ENCODE data around the gene NUTF2. TPM values are rescaled to one million over a fixed set of nuclear protein-coding genes. Genes with fewer than 3 reads are reported as not detected.

NUTF2 gene
- total and polyA plus RNA-seq, 10 of the 15 experiments (the other 5 are each of a cell fraction or from before 2014, with no cell fraction given): 116 to 342 (median 202) TPM

DNA sequence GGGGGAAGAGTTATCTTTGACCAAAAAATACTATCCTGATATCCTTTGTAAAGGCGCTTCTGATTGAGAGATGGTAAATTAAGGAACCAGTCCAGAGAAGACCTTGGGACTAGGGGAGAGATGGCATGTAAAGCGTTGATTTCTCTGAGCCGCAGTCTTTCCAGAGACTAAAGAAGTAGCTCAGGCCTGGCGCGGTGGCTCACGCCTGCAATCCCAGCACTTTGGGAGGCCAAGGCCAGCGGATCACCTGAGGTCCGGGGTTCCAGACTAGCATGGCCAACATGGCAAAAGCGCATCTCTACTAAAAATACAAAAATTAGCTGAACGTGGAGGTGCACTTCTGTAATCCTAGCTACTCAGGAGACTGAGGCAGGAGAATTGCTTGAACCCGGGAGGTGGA, 1.4 kb downstream of the NUTF2 start (continued):
- TF ChIP-seq POLR2AphosphoS5 (IDR thresholded peaks at IDR 0.05; ENCODE audit: low read length): no peak
- no peak for TF ChIP-seq HCFC1 (IDR thresholded peaks at IDR 0.05; ENCODE audit: low read length)
- TF ChIP-seq, protein P1, sequence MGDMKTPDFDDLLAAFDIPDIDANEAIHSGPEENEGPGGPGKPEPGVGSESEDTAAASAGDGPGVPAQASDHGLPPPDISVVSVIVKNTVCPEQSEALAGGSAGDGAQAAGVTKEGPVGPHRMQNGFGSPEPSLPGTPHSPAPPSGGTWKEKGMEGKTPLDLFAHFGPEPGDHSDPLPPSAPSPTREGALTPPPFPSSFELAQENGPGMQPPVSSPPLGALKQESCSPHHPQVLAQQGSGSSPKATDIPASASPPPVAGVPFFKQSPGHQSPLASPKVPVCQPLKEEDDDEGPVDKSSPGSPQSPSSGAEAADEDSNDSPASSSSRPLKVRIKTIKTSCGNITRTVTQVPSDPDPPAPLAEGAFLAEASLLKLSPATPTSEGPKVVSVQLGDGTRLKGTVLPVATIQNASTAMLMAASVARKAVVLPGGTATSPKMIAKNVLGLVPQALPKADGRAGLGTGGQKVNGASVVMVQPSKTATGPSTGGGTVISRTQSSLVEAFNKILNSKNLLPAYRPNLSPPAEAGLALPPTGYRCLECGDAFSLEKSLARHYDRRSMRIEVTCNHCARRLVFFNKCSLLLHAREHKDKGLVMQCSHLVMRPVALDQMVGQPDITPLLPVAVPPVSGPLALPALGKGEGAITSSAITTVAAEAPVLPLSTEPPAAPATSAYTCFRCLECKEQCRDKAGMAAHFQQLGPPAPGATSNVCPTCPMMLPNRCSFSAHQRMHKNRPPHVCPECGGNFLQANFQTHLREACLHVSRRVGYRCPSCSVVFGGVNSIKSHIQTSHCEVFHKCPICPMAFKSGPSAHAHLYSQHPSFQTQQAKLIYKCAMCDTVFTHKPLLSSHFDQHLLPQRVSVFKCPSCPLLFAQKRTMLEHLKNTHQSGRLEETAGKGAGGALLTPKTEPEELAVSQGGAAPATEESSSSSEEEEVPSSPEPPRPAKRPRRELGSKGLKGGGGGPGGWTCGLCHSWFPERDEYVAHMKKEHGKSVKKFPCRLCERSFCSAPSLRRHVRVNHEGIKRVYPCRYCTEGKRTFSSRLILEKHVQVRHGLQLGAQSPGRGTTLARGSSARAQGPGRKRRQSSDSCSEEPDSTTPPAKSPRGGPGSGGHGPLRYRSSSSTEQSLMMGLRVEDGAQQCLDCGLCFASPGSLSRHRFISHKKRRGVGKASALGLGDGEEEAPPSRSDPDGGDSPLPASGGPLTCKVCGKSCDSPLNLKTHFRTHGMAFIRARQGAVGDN (IDR thresholded peaks at IDR 0.05): no peak
- TF ChIP-seq, protein P2, sequence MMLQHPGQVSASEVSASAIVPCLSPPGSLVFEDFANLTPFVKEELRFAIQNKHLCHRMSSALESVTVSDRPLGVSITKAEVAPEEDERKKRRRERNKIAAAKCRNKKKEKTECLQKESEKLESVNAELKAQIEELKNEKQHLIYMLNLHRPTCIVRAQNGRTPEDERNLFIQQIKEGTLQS (IDR thresholded peaks at IDR 0.05; ENCODE audit: borderline replicate concordance, extremely low read depth, low read depth, low read length): no peak
- no peak for TF ChIP-seq BMI1 (IDR thresholded peaks at IDR 0.05; ENCODE audit: borderline replicate concordance)
- TF ChIP-seq EED (IDR thresholded peaks at IDR 0.05; ENCODE audit: low read depth): no peak

DNA sequence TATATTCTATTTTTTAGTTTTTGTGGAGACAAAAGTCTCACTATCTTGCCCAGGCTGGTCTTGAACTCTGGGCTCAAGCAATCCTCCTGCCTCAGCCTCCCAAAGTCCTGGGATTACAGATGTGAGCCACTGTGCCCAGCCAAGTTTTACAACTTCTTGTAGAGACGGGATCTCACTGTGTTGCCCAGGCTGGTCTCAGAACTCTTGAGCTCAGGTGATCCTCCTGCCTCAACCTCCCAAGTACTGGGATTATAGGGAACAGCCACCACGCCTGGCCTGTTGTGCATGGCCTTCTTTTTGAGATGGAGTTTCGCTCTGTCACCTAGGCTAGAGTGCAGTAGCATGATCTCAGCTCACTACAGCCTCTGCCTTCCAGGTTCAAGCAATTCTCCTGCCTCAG, 6.9 kb downstream of the NUTF2 start:
- ChIA-PET RAD21 (ENCODE audit: unreplicated experiment) (no interaction called here), CTCF (interaction anchor here (0.6 kb wide), 1 partner anchor 148 kb away, joined by 3 read pairs; no protein-coding TSS in a partner anchor), SMC1A (ENCODE audit: uncharacterized antibody, unreplicated experiment) (interaction anchor here (0.5 kb wide), 1 partner anchor 385 kb away, joined by 3 read pairs; no protein-coding TSS in a partner anchor), POLR2A (no interaction called here)
- 100% methylated on average over 3 of the region's 3 CpGs for WGBS (ENCODE audit: insufficient coverage, insufficient replicate concordance, low lambda C conversion rate, missing lambda C conversion rate)
- ATAC-seq (no peak), DNase-seq (ENCODE audit: low read depth, low spot score) (no peak), FAIRE-seq (no peak)
- H2AFZ ChIP-seq (ENCODE audit: control insufficient read depth, low read depth, low read length): no peak overlapping the region
- H3K79me2 ChIP-seq (ENCODE audit: control insufficient read depth, insufficient read depth, low read length): peaks cover 57% of the 10 kb centered on the region
- H3K4me1 ChIP-seq (ENCODE audit: control insufficient read depth, insufficient read depth, low read length): no peaks in the 10 kb centered on the region
- no peaks in the 10 kb centered on the region for H3K27me3 ChIP-seq (replicated peaks in 1 of 2; ENCODE audit: control insufficient read depth in 2 of 2, insufficient read depth in 2 of 2, low read length in 1 of 2)
- H3K4me3 ChIP-seq: no peak overlapping the region
- H4K20me1 ChIP-seq (ENCODE audit: control insufficient read depth, insufficient read depth): no peaks in the 10 kb centered on the region
- no peaks in the 10 kb centered on the region for H3K9me3 ChIP-seq (replicated peaks; ENCODE audit: control insufficient read depth, insufficient read depth, low read length)
- BruUV-seq (replicated peaks): no TSS peak
- intact Hi-C loops (cut with micrococcal nuclease; ENCODE audit: unreplicated experiment) (no loop called here), in situ Hi-C loops (cut with MboI) (no loop called here)
- peaks cover 0 to 5% of the 10 kb centered on the region in 2 experiments; a peak in 2 of 4 replicates for H3K36me3 ChIP-seq (ENCODE audit: control insufficient read depth in 2 of 2, insufficient read depth in 2 of 2, low read length in 1 of 2)
- H3K9ac ChIP-seq (ENCODE audit: control insufficient read depth, insufficient read depth, low read length): no peak overlapping the region
- H3K4me2 ChIP-seq (ENCODE audit: control insufficient read depth, insufficient read depth): no peak overlapping the region
- H3K27ac ChIP-seq (ENCODE audit: control insufficient read depth, insufficient read depth): no peak overlapping the region
- no peak for TF ChIP-seq POLR2AphosphoS5 (IDR thresholded peaks at IDR 0.05; ENCODE audit: low read length)
- TF ChIP-seq RB1 (IDR thresholded peaks at IDR 0.05; ENCODE audit: borderline replicate concordance): no peak
- TF ChIP-seq, protein P3, sequence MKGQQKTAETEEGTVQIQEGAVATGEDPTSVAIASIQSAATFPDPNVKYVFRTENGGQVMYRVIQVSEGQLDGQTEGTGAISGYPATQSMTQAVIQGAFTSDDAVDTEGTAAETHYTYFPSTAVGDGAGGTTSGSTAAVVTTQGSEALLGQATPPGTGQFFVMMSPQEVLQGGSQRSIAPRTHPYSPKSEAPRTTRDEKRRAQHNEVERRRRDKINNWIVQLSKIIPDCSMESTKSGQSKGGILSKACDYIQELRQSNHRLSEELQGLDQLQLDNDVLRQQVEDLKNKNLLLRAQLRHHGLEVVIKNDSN (IDR thresholded peaks at IDR 0.05; ENCODE audit: borderline replicate concordance, extremely low read length, insufficient read depth, low read depth, low read length): no peak
- TF ChIP-seq, protein P4, sequence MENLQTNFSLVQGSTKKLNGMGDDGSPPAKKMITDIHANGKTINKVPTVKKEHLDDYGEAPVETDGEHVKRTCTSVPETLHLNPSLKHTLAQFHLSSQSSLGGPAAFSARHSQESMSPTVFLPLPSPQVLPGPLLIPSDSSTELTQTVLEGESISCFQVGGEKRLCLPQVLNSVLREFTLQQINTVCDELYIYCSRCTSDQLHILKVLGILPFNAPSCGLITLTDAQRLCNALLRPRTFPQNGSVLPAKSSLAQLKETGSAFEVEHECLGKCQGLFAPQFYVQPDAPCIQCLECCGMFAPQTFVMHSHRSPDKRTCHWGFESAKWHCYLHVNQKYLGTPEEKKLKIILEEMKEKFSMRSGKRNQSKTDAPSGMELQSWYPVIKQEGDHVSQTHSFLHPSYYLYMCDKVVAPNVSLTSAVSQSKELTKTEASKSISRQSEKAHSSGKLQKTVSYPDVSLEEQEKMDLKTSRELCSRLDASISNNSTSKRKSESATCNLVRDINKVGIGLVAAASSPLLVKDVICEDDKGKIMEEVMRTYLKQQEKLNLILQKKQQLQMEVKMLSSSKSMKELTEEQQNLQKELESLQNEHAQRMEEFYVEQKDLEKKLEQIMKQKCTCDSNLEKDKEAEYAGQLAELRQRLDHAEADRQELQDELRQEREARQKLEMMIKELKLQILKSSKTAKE (IDR thresholded peaks at IDR 0.05; ENCODE audit: low read depth, poor library complexity, severe bottlenecking): no peak
- no peak for TF ChIP-seq NFXL1 (IDR thresholded peaks at IDR 0.05; ENCODE audit: borderline replicate concordance)
- TF ChIP-seq, protein P5, sequence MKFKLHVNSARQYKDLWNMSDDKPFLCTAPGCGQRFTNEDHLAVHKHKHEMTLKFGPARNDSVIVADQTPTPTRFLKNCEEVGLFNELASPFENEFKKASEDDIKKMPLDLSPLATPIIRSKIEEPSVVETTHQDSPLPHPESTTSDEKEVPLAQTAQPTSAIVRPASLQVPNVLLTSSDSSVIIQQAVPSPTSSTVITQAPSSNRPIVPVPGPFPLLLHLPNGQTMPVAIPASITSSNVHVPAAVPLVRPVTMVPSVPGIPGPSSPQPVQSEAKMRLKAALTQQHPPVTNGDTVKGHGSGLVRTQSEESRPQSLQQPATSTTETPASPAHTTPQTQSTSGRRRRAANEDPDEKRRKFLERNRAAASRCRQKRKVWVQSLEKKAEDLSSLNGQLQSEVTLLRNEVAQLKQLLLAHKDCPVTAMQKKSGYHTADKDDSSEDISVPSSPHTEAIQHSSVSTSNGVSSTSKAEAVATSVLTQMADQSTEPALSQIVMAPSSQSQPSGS (IDR thresholded peaks at IDR 0.05; ENCODE audit: low read length): no peak
- TF ChIP-seq, protein P6, sequence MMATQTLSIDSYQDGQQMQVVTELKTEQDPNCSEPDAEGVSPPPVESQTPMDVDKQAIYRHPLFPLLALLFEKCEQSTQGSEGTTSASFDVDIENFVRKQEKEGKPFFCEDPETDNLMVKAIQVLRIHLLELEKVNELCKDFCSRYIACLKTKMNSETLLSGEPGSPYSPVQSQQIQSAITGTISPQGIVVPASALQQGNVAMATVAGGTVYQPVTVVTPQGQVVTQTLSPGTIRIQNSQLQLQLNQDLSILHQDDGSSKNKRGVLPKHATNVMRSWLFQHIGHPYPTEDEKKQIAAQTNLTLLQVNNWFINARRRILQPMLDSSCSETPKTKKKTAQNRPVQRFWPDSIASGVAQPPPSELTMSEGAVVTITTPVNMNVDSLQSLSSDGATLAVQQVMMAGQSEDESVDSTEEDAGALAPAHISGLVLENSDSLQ (IDR thresholded peaks at IDR 0.05): no peak

Data from GM12878 (cell line).